HG03558 (cell line): ENCODE data around the gene UBLCP1.
"Not testable (repeated sequence)": the region's sequence is repeated elsewhere in the genome, so short reads cannot be mapped to it uniquely, and the experiment has no call there.

Source experiments
- ATAC-seq: cut with Tn5 transposase; IDR thresholded peaks from one replicate; pipeline ENCODE4 v1.9.1; 2021; ENCODE audit warnings: moderate number of reproducible peaks; ENCODE audit not compliant: unreplicated experiment; ENCODE audit errors: extremely low read depth

Gene UBLCP1

GRCh38 chr5:159244890-159245289 lies 18.2 kb upstream of the UBLCP1 start:
- no peak for ATAC-seq

- no peak for ATAC-seq
Observed at GRCh38 chr5:159249158-159249557, 13.9 kb upstream of the UBLCP1 start.

GRCh38 chr5:159252195-159252594 lies 10.9 kb upstream of the UBLCP1 start:
- no peak for ATAC-seq

- ATAC-seq = no peak
Observed at GRCh38 chr5:159257007-159257406, 6.1 kb upstream of the UBLCP1 start.

GRCh38 chr5:159257629-159258283 lies 5.3 kb upstream of the UBLCP1 start:
- ATAC-seq = no peak

GRCh38 chr5:159258361-159258760 lies 4.7 kb upstream of the UBLCP1 start:
- ATAC-seq = no peak

GRCh38 chr5:159260212-159260611 lies 2.9 kb upstream of the UBLCP1 start:
- not testable (repeated sequence) for ATAC-seq

- ATAC-seq = peak; percentile 5
Observed at GRCh38 chr5:159262472-159262858, 625 bp upstream of the UBLCP1 start.

- no peak for ATAC-seq
Observed at GRCh38 chr5:159263569-159263905, 447 bp downstream of the UBLCP1 start.

- not testable (repeated sequence) for ATAC-seq
Observed at GRCh38 chr5:159266764-159267163, 3.7 kb downstream of the UBLCP1 start.

- ATAC-seq = no peak
Observed at GRCh38 chr5:159269723-159270122, 6.6 kb downstream of the UBLCP1 start.

- ATAC-seq = no peak
Observed at GRCh38 chr5:159273923-159274322, 10.8 kb downstream of the UBLCP1 start.

- ATAC-seq = no peak
Observed at GRCh38 chr5:159274676-159275075, 11.6 kb downstream of the UBLCP1 start.

GRCh38 chr5:159286420-159287035 lies 23.4 kb downstream of the UBLCP1 start:
- ATAC-seq = no peak

GRCh38 chr5:159290741-159291140 lies 27.7 kb downstream of the UBLCP1 start:
- ATAC-seq = no peak

- ATAC-seq = no peak
Observed at GRCh38 chr5:159294921-159295320, 31.8 kb downstream of the UBLCP1 start.

- not testable (repeated sequence) for ATAC-seq
Observed at GRCh38 chr5:159297300-159297699, 34.2 kb downstream of the UBLCP1 start.

GRCh38 chr5:159301466-159301865 lies 38.4 kb downstream of the UBLCP1 start:
- ATAC-seq = no peak

- not testable (repeated sequence) for ATAC-seq
Observed at GRCh38 chr5:159301929-159302860, 39.1 kb downstream of the UBLCP1 start.

GRCh38 chr5:159303286-159303685 lies 40.2 kb downstream of the UBLCP1 start:
- no peak for ATAC-seq

GRCh38 chr5:159304961-159305595 lies 42.0 kb downstream of the UBLCP1 start:
- ATAC-seq = no peak
